Measurements from ENCODE around the gene BANF2. TPM values are rescaled to one million over a fixed set of nuclear protein-coding genes. Genes with fewer than 3 reads are reported as not detected.

The BANF2 gene
- total RNA-seq, 1 experiment from 2014 or later: not detected

DNA sequence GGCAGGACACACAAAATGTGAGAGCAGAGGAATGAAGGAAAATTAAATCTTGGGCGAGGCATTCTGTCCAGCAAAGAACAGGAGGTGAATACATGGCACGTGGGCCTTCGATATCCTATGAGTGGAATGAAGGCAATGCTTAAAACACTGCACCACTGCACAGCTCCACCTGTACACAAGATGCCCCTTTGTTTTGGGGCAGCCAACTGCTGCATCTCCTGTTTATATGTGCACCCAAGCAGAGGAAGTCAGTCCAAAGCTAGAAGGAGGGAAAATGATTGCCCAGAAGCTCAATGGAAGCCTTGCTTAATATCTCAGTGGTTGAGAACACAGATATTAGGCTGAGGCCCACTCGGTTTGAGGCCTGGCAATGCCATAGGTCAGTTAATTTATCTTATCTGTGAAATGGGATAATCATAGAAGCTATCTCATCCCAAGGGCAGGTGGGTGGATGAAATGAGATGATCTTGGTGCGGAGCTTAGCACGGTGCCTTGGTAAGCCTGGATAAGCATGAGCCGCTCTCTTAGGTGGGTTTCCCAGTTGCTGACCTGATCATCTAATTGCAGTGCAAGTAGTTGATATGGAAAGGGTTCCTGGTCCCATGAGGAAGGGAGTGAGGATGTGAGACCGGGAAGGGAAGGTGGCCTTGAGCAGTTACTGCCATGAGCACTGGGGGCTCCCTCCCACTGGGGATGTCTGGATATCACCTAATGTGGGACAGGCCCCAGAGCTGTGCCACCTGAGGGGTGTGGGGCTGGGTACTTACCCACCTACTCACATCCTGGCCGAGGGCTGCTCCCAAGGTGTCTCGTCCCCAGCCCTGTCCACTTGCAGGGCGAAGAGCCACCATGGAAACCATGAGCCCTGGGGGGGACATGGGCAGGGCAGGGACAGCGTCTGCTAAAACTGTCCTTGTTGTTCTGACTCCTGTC lies 9.9 kb downstream of the BANF2 start:
- BruUV-seq (replicated peaks): no TSS peak
- ChIA-PET POLR2A (ENCODE audit: low non-redundant PET) (no interaction called here), CTCF (no interaction called here)
- Histone ChIP-seq H3K36me3 (ENCODE audit: insufficient read depth, low read length, poor library complexity, severe bottlenecking) (no peaks in the 10 kb centered on the region), H3K27ac (ENCODE audit: low read depth, low read length, poor library complexity, severe bottlenecking) (no peak overlapping the region), H3K27me3 (replicated peaks; ENCODE audit: insufficient read depth, low read depth, low read length, poor library complexity) (no peaks in the 10 kb centered on the region), H3K4me3 (ENCODE audit: low read depth, low read length, poor library complexity, severe bottlenecking) (no peak overlapping the region), H3K9me3 (ENCODE audit: low read depth, low read length, poor library complexity, severe bottlenecking) (no peaks in the 10 kb centered on the region), H3K4me1 (ENCODE audit: insufficient read depth, low read length, poor library complexity, severe bottlenecking) (peaks cover 9% of the 10 kb centered on the region)
- intact Hi-C loops (cut with micrococcal nuclease; ENCODE audit: unreplicated experiment): no loop called here
- DNase-seq (ENCODE audit: low spot score): no peak
- TF ChIP-seq EZH2 (IDR thresholded peaks at IDR 0.05; ENCODE audit: borderline replicate concordance, low read depth, low read length, poor library complexity, severe bottlenecking): no peak
- TF ChIP-seq, protein P1, sequence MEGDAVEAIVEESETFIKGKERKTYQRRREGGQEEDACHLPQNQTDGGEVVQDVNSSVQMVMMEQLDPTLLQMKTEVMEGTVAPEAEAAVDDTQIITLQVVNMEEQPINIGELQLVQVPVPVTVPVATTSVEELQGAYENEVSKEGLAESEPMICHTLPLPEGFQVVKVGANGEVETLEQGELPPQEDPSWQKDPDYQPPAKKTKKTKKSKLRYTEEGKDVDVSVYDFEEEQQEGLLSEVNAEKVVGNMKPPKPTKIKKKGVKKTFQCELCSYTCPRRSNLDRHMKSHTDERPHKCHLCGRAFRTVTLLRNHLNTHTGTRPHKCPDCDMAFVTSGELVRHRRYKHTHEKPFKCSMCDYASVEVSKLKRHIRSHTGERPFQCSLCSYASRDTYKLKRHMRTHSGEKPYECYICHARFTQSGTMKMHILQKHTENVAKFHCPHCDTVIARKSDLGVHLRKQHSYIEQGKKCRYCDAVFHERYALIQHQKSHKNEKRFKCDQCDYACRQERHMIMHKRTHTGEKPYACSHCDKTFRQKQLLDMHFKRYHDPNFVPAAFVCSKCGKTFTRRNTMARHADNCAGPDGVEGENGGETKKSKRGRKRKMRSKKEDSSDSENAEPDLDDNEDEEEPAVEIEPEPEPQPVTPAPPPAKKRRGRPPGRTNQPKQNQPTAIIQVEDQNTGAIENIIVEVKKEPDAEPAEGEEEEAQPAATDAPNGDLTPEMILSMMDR (conservative IDR thresholded peaks at IDR 0.05; ENCODE audit: low read depth, low read length): no peak

DNA sequence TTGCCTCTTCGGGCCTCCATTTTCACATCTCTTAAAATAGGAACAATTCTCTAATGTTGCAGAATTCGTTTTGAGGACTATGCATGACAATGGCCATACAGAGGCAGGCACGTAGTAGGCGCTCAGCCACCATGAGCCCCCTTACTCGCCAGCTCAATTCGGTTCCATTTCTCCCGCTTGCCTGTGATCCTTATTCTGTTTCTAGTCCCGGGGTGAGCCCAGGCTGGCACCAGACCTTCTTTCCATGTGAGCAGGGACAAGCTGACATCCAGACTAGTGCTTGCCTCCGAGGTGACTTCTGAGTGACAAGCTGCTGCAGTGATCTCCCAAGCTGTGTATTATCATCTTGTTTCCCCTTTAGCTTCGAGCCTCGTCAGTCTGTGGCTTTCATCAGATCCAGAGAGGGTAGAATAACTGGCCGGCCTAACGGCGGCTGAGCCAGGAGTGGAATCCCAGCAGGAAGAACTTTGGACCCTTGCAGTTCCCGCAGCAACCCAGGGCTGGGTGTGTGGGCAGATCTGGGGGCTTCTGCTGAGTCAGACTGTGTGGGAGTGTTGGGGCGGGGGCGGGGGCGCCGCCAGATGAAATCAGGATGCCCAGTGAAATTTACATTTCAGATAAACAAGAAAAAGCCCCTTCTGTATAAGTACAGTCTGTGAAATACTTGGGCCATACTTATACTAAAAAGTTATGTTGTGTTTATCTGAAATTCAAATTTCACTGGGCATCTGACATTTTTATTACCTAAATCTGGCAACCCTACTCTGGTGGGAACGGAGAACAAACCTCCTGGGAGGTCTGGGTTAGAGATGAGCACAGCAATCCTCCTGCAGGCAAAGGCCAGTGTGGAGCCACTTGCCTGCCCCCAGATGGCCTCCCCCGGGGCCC lies 10.9 kb downstream of the BANF2 start:
- ChIA-PET CTCF (no interaction called here), POLR2A (ENCODE audit: low non-redundant PET) (no interaction called here)
- Histone ChIP-seq H3K27me3 (replicated peaks; ENCODE audit: insufficient read depth, low read depth, low read length, poor library complexity) (no peaks in the 10 kb centered on the region), H3K4me1 (ENCODE audit: insufficient read depth, low read length, poor library complexity, severe bottlenecking) (peaks cover 9% of the 10 kb centered on the region), H3K9me3 (ENCODE audit: low read depth, low read length, poor library complexity, severe bottlenecking) (no peaks in the 10 kb centered on the region), H3K27ac (ENCODE audit: low read depth, low read length, poor library complexity, severe bottlenecking) (no peak overlapping the region), H3K36me3 (ENCODE audit: insufficient read depth, low read length, poor library complexity, severe bottlenecking) (no peaks in the 10 kb centered on the region), H3K4me3 (ENCODE audit: low read depth, low read length, poor library complexity, severe bottlenecking) (no peak overlapping the region)
- intact Hi-C loops (cut with micrococcal nuclease; ENCODE audit: unreplicated experiment): no loop called here
- no TSS peak for BruUV-seq (replicated peaks)
- TF ChIP-seq, protein P1 (conservative IDR thresholded peaks at IDR 0.05; ENCODE audit: low read depth, low read length): no peak
- TF ChIP-seq EZH2 (IDR thresholded peaks at IDR 0.05; ENCODE audit: borderline replicate concordance, low read depth, low read length, poor library complexity, severe bottlenecking): no peak
- no peak for DNase-seq (ENCODE audit: low spot score)

DNA sequence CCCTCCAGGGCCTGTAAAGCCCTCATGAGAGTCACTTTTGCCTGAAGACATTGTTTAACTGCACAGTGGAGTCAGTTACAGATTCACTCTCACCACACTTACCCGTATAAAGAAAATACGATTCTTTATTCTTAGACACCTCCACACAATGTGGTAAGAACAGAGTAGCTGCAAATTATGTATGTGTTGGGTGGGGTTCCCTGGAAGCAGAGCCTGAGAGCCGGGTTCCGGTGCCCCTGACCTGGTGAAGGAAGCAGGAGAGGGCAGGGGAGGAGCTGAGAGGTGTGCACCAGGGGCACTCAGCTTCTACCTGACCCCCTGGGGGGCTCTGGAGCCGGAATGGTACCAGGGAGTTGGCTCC lies 11.5 kb downstream of the BANF2 start:
- Histone ChIP-seq H3K4me3 (ENCODE audit: low read depth, low read length, poor library complexity, severe bottlenecking) (no peak overlapping the region), H3K9me3 (ENCODE audit: low read depth, low read length, poor library complexity, severe bottlenecking) (no peaks in the 10 kb centered on the region), H3K4me1 (ENCODE audit: insufficient read depth, low read length, poor library complexity, severe bottlenecking) (peaks cover 9% of the 10 kb centered on the region), H3K27me3 (replicated peaks; ENCODE audit: insufficient read depth, low read depth, low read length, poor library complexity) (no peaks in the 10 kb centered on the region), H3K36me3 (ENCODE audit: insufficient read depth, low read length, poor library complexity, severe bottlenecking) (no peaks in the 10 kb centered on the region), H3K27ac (ENCODE audit: low read depth, low read length, poor library complexity, severe bottlenecking) (no peak overlapping the region)
- BruUV-seq (replicated peaks): no TSS peak
- ChIA-PET POLR2A (ENCODE audit: low non-redundant PET) (no interaction called here), CTCF (no interaction called here)
- intact Hi-C loops (cut with micrococcal nuclease; ENCODE audit: unreplicated experiment): no loop called here
- TF ChIP-seq, protein P1 (conservative IDR thresholded peaks at IDR 0.05; ENCODE audit: low read depth, low read length): no peak
- no peak for TF ChIP-seq EZH2 (IDR thresholded peaks at IDR 0.05; ENCODE audit: borderline replicate concordance, low read depth, low read length, poor library complexity, severe bottlenecking)
- no peak for DNase-seq (ENCODE audit: low spot score)
